T-helper 9 cell (primary cell): ENCODE data around the gene MAD1L1.

Source experiments
- DNase-seq: peaks from one replicate; pipeline ENCODE4 v3.0.0-alpha.2; 2020

Gene MAD1L1

DNA sequence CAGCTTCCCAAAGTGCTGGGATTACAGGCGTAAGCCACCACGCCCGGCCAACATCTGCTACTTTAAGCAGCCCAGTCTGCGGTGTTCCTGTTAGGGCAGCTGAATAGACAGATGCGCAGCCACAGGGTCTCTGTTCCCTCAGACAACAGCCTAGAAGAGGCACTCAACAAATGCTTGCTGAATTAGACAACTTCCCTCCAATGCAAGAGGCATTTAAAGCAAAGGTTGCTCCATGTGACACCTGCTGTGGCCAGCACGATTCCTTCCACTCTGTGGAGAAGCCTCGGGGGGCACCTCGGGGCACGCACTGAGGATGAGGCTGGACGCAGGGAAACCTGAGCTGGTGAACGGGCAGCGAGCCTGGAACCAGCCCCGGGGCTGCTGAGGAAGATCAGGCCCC lies 237.8 kb downstream of the MAD1L1 start:
- DNase-seq: no peak

DNA sequence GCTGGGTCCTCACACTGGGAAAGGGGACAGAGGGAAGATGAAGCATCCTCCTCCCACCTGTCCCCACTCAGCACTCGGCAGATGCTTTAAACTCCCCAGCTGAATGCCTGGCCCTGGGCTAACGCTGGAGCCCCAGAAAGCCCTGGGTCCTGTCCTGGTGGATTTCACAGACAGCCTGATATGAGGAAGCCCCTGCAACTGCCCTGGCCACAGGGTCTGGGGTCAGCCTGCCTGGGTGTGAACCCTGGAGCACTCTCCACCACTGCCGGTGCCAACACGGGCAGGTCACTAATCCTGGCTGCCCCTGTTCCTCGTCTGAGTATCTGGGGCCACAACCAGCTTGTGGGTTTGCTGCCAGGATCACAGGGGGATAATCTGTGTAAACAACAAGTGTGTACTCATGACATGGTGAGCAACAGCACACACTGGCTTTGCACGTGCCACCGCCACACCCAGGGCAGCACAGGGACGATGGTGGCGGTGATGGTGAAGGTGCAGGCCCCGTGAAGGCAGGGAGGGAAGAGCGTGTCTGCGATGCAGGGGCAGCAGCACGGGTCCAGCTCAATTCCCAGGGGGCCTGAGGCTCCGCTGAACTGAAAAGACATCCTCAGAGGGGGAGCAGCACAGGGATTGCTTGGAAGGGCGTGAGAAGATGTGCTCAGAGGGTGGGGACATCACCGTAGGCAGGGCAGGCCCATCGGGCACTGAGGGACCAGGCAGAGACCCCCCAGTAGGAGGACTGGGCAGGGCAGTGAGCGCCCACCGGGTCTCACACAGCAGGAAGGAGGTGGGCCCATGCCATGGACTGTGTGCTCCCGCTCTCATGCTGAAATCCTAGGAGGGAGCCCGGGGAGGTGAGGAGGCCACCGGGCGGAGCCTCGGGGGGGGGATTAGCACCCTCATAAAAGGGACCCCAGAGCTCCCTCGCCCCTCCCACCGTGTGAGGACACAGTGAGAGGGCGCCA lies 238.7 kb downstream of the MAD1L1 start:
- DNase-seq: no peak

DNA sequence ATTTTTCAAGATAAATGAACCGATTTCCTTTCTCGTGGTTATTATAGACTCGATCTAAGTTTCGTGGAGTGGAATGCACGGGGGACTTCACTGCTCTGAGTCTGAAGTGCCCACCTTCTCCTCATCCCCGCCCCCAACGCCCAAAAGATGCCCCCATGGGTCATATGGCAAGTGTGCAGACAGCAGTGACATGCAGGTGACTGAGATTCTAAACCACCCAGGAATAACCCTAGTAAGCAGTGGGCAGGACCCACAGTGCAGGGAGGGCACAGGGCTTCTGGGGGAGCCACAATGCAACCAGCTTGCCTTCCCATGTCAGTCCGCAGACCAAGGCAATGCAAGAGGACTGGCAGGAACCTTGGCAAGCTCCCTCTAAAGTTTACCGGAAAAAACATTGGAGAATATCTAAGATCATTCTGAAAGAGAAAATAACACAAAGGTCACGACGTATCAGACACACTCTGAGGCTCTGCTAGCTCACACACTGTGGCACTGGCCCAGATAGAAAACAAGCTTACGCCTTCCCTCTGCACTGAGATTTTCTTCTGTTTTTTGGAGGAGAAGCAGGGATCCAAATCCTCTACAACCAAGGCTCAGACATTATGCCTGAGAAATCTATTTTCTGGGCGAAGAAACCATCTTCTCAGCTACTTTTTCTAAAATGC lies 239.6 kb downstream of the MAD1L1 start:
- no peak for DNase-seq

DNA sequence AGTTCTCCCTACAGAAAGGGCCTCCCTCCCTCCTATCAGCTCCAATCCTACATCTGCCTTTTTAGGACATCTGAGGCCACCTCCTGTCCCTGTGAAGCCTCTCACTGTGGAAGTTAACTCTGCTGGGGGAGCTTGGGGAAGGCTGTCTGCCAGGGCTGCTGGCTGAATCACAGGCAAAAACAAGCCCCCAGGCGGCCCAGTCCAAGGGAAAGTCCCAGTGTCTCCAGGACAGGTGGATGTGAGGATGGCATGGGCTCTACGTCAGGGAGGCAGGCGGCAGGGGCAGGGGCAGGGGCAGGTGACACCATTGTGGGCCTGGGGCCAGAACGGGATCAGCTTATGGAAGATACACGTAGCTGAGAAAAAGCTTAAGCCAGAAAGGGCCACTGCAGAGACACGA lies 240.2 kb downstream of the MAD1L1 start:
- no peak for DNase-seq

DNA sequence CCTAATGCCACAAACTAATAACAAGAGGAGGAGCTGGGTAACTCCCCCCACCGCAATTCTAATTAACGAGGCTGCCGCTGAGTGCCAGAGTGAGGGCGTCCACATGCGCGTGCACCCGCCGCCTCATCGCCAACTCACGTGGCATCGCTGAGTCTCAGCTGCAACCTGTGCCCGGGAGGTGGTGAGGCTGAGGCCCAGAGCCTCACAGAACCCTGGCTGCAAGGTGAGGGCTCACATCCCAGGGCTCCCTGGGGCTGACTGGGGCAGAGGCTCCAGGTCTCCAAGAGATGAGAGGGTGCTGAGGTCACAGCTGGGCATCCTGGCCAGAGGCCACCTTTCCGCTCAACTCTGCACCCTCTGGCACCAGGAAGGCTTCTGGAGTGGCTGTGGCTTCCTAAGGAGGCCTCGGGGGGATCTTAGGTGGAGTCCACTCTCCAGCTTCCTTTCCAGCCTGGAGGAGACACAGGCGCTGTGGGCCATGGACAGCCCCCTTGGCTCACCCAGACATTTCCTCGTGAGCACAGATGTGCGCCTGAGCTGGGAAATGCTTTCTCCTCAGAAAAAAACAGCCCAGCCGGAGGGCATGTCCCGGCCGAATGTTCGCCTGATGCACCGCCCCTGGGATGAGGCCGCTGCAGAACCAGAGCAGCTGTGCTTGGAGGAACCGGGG lies 242.6 kb downstream of the MAD1L1 start:
- no peak for DNase-seq

DNA sequence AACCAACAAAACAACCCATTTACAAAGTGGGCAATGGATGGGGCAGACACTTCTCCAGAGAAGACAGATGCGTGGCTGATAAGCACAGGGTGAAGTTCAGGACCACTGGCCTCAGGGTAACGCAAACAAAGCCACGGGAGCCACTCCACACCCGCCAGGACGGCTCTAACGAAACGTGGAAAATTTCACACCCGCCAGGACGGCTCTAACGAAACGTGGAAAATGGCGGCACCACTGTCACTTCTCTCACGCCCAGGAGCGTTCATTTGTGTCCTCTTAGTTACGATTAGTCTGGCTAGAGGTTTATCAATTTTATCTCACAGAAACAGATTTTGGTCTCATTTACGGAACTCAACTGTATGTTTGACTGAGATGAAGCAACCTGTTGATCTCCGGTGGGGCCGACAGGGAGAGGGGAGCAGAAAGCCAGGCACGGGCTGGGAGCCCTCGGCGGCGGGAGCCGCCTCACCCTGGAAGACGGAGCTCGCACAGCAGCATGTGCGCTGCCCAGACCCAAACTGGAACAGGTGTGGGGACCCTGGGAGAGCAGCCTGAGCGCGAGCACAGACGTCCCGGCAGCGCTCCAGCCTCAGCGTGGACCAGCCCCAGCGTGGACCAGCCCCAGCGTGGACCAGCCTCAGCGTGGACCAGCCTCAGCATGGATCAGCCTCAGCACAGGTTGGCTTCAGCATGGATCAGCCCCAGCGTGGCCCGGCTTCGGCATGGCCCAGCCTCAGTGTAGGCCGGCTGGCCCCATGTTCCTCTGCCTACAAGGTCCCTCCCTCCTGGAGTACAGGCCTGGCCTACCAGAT lies 243.5 kb downstream of the MAD1L1 start:
- DNase-seq: no peak

DNA sequence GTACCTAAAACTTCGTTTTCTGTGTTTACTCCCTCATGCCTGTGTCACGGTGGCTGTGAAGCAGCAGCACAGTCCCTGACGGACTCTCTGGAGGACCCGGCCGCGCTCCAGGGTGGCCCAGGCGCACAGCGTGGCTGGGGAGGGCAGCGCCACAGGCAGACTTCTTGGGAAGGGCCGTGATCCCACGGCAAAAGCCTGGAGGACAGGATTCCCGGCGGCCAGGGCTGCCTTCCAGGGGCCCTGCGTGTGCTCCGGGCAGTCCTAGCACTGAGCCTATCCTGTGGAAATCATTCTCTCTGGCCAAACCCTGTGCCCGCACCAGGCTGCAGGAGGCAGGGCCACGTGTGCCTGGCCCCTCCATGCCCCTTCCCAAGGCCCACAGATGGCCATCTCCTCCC lies 244.2 kb downstream of the MAD1L1 start:
- no peak for DNase-seq

DNA sequence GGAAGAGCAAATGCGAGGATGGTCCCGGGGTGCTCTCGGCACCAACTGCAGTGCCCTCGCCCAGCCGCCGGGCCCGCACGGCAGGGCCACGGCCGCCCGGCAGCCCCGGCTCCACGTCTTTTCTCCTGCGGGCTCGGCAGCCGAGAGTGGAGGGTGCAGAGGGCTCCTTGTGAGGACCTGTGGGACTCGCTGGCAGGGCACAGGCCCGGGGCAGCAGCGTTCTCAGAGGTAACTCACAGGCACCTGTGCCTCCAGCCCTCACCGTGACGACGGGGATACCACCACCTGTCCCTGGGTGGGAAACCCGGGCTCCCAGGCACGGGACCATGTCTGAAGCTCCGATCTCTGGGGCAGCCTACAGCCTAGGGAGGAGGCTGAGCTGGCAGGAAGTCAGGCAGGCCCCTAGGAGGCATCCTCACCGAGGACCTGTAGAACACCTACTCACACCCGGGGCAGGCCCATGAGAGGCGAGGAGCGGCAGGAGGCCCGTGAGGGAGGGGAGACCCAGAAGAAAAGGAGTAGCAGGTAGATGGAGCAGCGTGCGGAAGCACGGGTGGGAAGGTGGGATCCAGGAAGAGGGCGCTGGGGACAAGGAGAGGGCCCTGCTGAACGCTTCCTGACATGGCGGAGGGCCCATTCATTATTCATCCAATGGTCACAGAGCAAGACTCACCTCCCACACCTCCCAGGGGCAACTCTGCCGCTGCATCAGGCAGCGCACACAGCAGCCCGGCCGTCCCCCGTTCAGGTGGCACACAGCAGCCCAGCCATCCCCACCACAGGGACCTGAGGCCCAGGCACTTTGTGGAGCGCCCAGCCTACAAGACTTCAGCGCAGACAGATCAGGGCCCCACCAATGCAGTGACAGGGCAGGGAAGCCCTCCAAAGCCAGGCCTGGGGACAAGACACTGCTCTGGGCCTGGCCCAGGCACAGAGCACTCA lies 244.9 kb downstream of the MAD1L1 start:
- no peak for DNase-seq

DNA sequence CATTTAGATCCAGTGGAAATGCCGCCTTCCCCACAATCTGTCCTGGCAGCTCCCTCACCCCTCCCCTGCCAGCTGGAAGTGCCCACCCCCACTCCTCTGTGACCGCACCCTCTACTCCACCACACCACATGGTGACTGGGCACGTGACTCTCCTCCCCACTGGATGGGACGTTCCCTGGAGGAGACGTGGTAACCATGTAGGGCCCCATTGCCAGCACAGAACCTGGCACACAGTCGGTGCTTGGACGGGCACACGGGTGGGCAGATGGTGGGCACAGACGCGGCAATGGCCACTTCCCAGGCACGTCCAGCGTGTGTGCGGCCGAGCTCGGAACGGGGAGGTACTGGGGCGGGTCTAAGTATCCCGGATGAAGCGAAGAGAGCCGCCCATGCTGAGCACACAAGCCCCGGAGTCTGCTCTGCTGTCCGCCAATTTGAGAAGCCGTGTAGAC lies 245.6 kb downstream of the MAD1L1 start:
- no peak for DNase-seq

DNA sequence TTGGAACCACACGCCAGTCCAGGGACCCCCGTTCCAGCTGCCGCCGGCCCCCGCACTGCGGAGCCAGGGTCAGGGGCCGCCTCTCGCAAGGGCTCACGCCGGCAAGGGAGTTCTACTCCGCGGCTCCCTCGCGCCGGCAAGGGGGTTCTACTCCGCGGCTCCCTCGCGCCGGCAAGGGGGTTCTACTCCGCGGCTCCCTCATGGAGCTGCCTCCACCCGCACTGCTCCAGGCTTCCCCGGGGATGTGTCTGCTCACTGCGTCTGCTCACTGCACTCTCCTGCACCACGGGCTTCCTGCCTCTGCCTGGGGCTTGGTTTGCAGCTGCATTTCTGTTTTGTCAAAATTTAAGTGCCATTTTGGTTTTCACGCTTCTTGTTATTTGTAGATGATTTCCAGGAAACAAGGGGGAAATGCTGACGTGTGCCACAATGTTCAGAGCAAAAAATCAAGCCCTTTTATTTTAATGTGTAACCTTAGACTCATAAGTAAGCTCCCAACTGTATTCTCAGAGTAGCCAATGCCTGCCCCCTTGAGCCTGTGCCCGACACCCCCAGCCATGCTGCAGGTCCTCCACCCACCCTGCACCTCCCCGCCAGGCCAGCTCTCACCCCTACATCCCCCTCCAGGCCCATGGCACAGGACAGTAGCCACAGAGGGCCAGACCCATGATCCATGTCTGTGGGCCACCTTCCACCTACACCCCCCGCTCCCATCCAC lies 246.2 kb downstream of the MAD1L1 start:
- DNase-seq: no peak

DNA sequence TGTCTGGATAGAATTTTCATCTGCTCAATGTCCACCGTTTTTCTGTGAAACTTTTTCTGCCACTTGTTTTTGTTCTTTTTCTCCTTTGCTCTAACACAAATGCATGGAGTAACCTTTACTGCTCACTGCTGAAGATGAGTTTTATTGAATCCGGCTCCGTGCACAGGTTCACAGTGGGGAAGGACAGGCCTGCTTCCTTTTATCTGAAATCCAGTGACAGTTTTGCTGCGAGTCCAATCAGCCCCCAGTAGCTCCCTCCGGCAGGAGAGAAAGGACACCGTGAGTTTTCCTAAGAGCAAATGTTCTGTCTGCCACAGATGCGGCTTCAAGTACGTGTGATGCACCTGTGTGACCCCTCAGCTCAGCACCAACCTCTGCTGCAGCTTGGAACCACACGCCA lies 246.8 kb downstream of the MAD1L1 start:
- no peak for DNase-seq

DNA sequence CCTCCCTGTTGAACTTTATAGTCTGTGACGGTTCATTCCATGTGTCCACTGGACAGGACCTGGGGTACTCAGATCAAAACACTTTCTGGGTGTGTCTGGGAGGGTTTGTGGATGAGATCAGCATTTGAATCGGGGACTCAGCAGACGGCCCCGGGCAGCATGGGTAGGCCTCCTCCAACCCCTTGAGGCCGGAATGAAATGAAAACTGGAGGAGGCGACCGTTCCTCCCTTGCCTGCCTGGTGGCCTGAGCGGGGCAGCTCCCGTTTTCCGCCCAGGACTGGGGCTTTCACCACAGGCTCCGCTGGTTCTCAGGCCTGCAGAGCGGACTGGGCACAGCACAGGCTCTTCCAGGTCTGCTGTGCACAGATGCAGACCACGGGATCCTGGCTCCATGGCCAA lies 247.7 kb downstream of the MAD1L1 start:
- DNase-seq: no peak

DNA sequence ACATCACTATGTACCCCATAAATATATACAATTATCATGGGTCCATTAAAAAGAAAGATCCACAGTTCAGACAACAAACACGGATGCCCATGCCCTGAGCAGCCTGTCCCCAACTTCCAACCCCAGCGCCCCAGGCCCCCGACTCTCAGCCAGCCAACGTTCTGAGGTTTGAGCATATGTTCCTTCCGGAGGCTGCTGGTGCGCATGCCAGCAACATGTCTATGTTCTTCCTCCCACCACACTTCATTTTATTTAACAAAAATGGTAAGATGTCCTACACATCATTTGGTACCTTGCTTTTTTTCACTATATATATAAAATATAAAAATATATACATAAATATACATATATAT lies 250.9 kb downstream of the MAD1L1 start:
- no peak for DNase-seq

DNA sequence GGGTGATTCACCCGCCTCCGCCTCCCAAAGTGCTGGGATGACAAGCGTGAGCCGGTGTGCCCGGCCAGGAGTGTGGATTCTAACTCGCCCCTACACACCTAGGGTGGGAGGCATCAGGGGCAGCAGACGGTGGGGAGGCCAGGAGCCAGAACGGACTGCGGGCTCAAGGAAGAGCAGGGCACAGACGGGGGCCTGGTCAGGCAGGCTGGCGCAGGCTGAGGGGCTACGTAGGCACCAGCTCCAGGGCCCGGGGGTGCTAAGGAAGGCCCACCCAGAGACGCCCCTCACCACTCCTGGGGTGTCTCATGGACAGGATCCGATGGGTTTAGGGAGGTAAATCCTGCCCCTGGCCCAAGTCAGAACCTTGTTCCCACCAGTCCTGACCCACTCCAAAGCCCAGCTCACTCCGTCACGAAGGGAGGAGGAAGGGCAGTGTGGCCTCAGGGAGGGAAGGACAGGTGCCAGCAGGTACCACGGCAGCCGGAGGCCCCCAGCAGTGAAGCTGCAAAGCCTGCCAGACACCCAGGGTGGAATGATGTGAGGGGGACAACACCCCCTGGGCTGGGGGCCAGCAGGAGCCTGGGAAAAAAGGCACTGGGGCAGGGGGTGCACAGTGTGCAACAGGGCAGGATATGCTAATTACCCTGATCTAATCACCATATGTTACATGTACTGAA lies 251.4 kb downstream of the MAD1L1 start:
- DNase-seq: no peak

DNA sequence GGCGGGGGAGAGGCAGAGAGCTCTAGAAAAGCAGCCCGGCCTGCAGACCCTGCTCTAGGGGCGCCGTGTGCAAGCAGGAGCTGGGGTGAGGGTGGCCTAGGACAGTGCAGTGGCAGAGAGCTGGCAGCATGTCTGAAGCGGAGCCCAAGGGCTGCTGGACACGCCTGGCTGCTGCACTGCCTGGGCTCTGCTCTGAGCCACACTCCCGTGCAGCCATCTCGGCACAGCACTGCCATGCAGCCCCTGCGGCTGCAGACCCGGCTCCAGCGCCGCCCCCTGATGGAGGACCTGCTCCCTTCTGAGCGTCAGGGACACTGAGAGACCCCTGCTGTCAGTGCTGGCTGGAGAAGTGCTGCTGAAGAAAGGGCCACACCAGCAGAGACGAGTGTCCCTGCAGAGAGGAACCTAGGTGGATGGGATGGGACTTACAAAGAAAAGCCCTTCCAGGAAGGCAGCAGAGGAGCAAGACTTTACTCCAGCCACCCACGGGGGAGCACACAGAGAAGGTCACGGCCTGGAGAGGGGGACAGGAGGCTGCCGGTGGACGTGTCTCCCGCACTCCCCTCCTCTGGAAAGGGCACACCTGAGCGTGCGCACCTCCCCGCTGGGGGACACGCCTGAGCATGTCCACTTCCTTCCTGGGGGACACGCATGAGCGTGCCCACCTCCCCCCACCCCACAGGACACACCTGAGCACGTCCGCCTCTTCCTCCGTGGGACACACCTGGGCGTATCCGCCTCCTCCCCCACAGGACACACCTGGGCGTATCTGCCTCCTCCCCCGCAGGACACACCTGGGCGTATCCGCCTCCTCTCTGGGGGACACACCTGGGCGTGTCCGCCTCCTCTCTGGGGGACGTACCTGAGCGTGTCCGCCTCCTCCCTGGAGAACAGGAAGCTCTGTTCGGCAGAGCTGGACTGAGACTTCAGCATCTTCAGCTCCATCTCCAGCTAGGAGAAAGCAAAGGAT lies 252.9 kb downstream of the MAD1L1 start:
- no peak for DNase-seq

DNA sequence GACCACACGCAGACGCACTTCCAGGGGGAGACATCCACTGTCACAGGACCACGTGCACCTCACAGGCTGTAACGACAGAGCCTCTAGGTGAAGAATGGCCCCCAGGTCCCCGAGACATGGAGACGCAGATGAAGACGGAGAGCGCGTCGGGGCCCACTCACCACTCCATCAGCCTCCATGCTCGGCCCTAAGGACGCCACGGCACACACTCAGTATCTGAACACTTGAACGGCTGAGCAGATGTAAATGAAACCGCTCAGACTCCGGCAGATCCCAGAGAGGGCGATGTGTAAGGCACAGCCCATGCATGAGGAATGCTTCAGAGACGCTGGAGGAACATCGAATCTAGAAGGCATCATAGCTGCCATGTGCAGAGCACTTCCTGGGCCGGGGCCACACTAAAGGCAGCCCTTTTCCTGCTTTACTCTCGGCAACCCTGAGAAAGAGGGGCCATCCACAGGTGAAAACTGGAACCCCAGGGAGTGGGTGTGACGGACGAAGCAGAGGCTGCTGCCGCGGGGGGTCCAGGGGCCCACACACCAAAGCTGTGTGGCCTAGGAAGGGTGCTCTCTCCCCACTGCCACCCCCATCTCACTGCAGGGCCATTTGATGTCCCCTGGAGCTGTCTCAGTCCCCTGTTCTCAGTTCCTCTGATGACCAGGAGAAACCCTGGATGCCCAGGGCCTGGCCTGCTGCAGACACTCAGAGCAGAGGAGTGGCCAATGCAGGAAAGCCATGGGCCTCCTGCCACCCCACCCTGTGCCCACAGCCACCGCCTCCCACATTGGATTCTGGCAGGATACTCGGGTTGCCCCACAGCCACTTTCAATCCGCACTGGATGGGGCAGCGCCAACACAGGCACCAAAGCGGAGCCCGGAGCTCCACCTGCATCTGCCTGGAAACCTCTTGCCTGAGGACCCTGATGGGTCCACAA lies 253.8 kb downstream of the MAD1L1 start:
- DNase-seq: no peak

DNA sequence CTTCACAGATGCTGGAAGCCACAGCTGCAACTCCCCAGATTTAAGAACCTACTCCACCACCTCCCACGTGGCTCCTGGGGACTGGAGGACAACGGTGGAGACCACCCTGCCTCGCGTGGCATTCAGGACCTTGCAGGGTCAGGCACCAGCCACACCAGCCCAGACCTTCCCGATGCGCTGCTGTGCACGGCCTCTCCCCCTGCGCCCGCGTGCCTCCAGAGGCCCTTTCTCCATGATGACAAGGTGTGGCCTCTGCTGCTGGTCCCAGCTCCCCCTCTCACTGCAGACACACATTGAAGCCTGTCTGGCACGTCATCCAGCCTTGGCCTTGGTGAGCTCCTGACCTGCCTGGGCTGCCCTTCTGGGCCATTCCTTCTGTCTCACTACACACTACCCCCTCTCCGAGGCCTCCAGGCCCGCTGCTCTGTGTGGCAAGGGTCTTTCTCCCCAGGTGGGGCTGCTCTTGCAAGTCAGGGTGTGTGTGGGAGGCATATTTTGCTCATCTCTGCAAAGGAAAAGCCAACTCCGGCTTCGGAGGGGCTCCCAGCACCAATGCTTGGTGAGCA lies 254.8 kb downstream of the MAD1L1 start:
- DNase-seq: no peak
